ENCODE results near the gene DISC1. TPM values are rescaled to one million over a fixed set of nuclear protein-coding genes. Genes with fewer than 3 reads are reported as not detected.

DISC1 gene
- total RNA-seq, 5 donors from 2014 or later (not counting 1 experiment from before 2014, with no cell fraction given): 12.9 to 37.0 (median 14.6) TPM

DNA sequence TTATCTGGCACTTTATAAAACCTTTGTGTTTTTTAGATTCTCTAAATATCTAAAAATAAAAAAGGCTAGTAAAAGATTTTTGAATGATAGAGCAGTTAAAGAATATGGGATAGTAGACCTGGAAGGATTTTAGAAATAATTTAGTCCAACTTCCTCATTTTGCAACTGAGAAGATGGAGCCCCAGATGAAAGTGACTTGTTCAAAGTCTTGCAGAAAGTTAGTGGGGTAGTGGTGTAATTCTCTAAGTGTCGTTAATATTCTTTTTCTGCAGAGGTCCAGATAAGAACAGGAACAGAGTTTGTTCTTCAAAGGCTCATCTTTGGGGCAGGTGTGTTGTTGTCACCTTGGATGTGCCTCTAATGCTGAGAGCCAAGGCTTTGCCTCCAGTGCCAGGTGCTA, 159.5 kb downstream of the DISC1 start:
- Mint-ChIP-seq H3K27ac (no peak overlapping the region), H3K4me3 (no peak overlapping the region), H3K27me3 (no peaks in the 10 kb centered on the region), H3K9me3 (no peaks in the 10 kb centered on the region), H3K4me1 (no peaks in the 10 kb centered on the region), H3K36me3 (peaks cover 23% of the 10 kb centered on the region)
- ATAC-seq (replicated peaks in 1 of 4) (no peak), DNase-seq (no peak)
- H3K36me3 ChIP-seq (ENCODE audit: control insufficient read depth in 2 of 2, extremely low read depth in 1 of 2, insufficient read depth in 1 of 2, low read length in 1 of 2): no peaks in the 10 kb centered on the region
- POLR2A ChIA-PET: no interaction called here
- no peaks in the 10 kb centered on the region for H3K9me3 ChIP-seq
- no peaks in the 10 kb centered on the region for H3K4me1 ChIP-seq (ENCODE audit: control insufficient read depth in 1 of 2, extremely low read depth in 1 of 2, insufficient read depth in 2 of 2, low read length in 2 of 2)
- 78% methylated on average over 1 of the region's 1 CpG for WGBS (ENCODE audit: insufficient coverage)
- H3K27me3 ChIP-seq (replicated peaks in 1 of 2; ENCODE audit: control insufficient read depth in 2 of 2, extremely low read depth in 1 of 2, insufficient read depth in 2 of 2, low read length in 1 of 2): no peaks in the 10 kb centered on the region
- CTCF ChIA-PET: no interaction called here
- no peak overlapping the region for H3K4me3 ChIP-seq (ENCODE audit: control insufficient read depth in 1 of 2, extremely low read depth in 1 of 2, low read length in 1 of 2)
- no peak overlapping the region for H3K27ac ChIP-seq (ENCODE audit: low read length)

DNA sequence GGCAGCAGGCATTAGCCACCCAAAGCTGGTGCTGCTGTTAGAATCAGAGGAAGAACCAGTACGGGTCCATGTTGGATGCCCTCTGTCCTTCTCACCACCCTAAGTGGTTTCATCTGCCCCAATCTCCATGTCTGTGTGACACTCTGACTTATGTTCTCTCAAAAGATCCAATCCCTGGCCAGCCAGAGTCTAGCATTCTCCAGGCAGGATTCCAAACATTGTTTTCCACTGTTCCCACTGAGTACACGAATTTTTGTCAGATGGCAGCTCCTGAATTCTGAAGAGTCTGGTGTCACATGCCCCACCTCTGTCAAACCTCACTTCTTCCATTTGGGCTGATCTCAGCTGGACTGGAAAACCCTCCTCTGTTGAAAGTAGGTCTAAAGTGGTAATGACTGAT, 166.0 kb downstream of the DISC1 start:
- H3K9me3 ChIP-seq: no peaks in the 10 kb centered on the region
- H3K27ac ChIP-seq (ENCODE audit: low read length): no peak overlapping the region
- no peaks in the 10 kb centered on the region for H3K27me3 ChIP-seq (replicated peaks in 1 of 2; ENCODE audit: control insufficient read depth in 2 of 2, extremely low read depth in 1 of 2, insufficient read depth in 2 of 2, low read length in 1 of 2)
- no peak for DNase-seq
- no peaks in the 10 kb centered on the region for H3K4me1 ChIP-seq (ENCODE audit: control insufficient read depth in 1 of 2, extremely low read depth in 1 of 2, insufficient read depth in 2 of 2, low read length in 2 of 2)
- ChIA-PET POLR2A (no interaction called here), CTCF (no interaction called here)
- no peaks in the 10 kb centered on the region for H3K27me3 Mint-ChIP-seq
- H3K36me3 ChIP-seq (ENCODE audit: control insufficient read depth in 2 of 2, extremely low read depth in 1 of 2, insufficient read depth in 1 of 2, low read length in 1 of 2): no peaks in the 10 kb centered on the region
- H3K4me3 ChIP-seq (ENCODE audit: control insufficient read depth in 1 of 2, extremely low read depth in 1 of 2, low read length in 1 of 2): no peak overlapping the region
- H3K27ac Mint-ChIP-seq: no peak overlapping the region
- H3K36me3 Mint-ChIP-seq: peaks cover 45% of the 10 kb centered on the region
- no peak for ATAC-seq (replicated peaks in 1 of 4)
- no peak overlapping the region for H3K4me3 Mint-ChIP-seq
- H3K9me3 Mint-ChIP-seq: no peaks in the 10 kb centered on the region
- no peaks in the 10 kb centered on the region for H3K4me1 Mint-ChIP-seq
- WGBS (ENCODE audit: insufficient coverage): 100% methylated on average over 1 of the region's 2 CpGs

DNA sequence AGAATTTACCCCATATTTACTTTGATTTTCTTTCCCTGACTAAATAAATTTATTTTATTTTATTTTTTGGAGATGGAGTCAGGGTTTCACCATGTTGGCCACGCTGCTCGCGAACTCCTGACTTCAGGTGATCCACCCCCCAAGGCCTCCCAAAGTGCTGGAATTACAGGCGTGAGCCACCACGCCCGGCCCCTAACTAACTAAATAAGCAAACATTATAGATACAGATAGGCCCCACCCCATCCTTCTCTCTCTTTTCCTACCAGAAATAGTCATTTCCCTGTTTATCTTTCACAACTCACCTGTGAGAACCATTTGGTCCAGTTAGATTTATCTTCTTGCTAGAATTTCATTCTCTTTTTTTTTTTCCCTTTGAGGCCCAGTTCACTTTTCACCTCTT, 167.3 kb downstream of the DISC1 start:
- Histone ChIP-seq H3K4me1 (ENCODE audit: control insufficient read depth in 1 of 2, extremely low read depth in 1 of 2, insufficient read depth in 2 of 2, low read length in 2 of 2) (no peaks in the 10 kb centered on the region), H3K27ac (ENCODE audit: low read length) (no peak overlapping the region), H3K36me3 (ENCODE audit: control insufficient read depth in 2 of 2, extremely low read depth in 1 of 2, insufficient read depth in 1 of 2, low read length in 1 of 2) (no peaks in the 10 kb centered on the region), H3K9me3 (no peaks in the 10 kb centered on the region), H3K4me3 (ENCODE audit: control insufficient read depth in 1 of 2, extremely low read depth in 1 of 2, low read length in 1 of 2) (no peak overlapping the region), H3K27me3 (replicated peaks in 1 of 2; ENCODE audit: control insufficient read depth in 2 of 2, extremely low read depth in 1 of 2, insufficient read depth in 2 of 2, low read length in 1 of 2) (no peaks in the 10 kb centered on the region)
- ChIA-PET POLR2A (no interaction called here), CTCF (no interaction called here)
- no peak overlapping the region for H3K4me3 Mint-ChIP-seq
- 100% methylated on average over 3 of the region's 6 CpGs for WGBS (ENCODE audit: insufficient coverage)
- H3K4me1 Mint-ChIP-seq: no peaks in the 10 kb centered on the region
- peaks cover 40% of the 10 kb centered on the region for H3K36me3 Mint-ChIP-seq
- H3K27me3 Mint-ChIP-seq: no peaks in the 10 kb centered on the region
- ATAC-seq (replicated peaks in 1 of 4): no peak
- no peak for DNase-seq
- no peaks in the 10 kb centered on the region for H3K9me3 Mint-ChIP-seq
- no peak overlapping the region for H3K27ac Mint-ChIP-seq

DNA sequence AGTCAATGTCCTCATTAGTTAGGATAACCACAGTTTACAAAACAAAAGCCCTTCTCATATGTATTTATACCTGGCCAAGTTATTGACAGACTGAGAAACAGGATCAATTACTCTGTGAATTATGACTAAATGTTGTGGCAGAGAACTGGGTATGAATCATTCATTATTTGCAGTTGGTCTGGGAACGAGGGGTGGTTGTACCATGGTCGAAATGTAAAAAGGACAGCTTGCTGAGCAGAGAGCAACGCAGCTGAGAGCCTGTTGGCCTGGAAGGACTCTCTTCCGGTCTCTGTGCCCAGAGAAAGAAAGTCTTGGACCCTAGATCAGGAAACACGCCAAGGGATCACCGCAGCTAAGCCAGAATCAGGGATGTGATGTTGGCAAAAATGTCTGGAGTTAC, 169.6 kb downstream of the DISC1 start:
- H3K27me3 ChIP-seq (replicated peaks in 1 of 2; ENCODE audit: control insufficient read depth in 2 of 2, extremely low read depth in 1 of 2, insufficient read depth in 2 of 2, low read length in 1 of 2): no peaks in the 10 kb centered on the region
- Mint-ChIP-seq H3K9me3 (peaks cover 0 to 7% (median 2%) of the 10 kb centered on the region in 3 donors), H3K36me3 (peaks cover 43% of the 10 kb centered on the region), H3K4me3 (no peak overlapping the region), H3K4me1 (no peaks in the 10 kb centered on the region), H3K27ac (no peak overlapping the region), H3K27me3 (no peaks in the 10 kb centered on the region)
- POLR2A ChIA-PET: no interaction called here
- no peaks in the 10 kb centered on the region for H3K36me3 ChIP-seq (ENCODE audit: control insufficient read depth in 2 of 2, extremely low read depth in 1 of 2, insufficient read depth in 1 of 2, low read length in 1 of 2)
- no peaks in the 10 kb centered on the region for H3K9me3 ChIP-seq
- CTCF ChIA-PET: no interaction called here
- no peak overlapping the region for H3K4me3 ChIP-seq (ENCODE audit: control insufficient read depth in 1 of 2, extremely low read depth in 1 of 2, low read length in 1 of 2)
- 69% methylated on average over 4 of the region's 6 CpGs for WGBS (ENCODE audit: insufficient coverage)
- no peaks in the 10 kb centered on the region for H3K4me1 ChIP-seq (ENCODE audit: control insufficient read depth in 1 of 2, extremely low read depth in 1 of 2, insufficient read depth in 2 of 2, low read length in 2 of 2)
- ATAC-seq (replicated peaks in 1 of 4) (no peak), DNase-seq (no peak)
- H3K27ac ChIP-seq (ENCODE audit: low read length): no peak overlapping the region

DNA sequence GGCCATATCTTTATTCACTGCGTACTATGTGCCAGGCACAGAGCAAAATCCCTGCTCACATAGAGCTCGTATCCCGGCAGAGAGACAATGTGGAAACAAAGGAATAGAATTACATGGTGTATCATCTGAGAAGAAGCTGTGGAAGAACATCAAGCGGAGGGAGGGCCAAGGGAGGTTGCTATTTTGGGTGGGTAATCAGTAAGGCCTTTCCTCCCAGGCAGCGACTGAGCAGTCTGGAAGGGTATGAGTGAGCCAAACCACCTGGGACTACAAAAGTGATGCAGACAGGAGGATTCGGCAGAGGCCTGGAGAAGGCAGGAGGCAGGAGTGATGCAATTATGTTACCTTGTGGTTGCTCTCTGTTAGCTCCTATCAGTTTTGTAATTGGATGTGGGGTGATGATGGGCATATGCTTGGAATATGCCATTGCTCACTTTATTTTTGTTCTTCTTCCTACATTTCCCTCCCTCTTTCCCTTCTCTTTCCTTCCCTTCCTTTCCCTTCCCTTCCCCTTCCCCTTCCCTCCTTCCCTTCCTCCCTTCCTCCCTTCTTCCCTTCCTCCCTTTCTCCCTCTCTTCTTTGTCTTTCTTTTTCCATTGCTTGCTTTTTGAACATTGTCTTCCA, 172.9 kb downstream of the DISC1 start:
- H3K9me3 ChIP-seq: no peaks in the 10 kb centered on the region
- no peaks in the 10 kb centered on the region for H3K4me1 Mint-ChIP-seq
- CTCF ChIA-PET: no interaction called here
- peak overlapping the region; percentile 66 to 80 for H3K27ac Mint-ChIP-seq
- H3K4me3 ChIP-seq (ENCODE audit: control insufficient read depth in 1 of 2, extremely low read depth in 1 of 2, low read length in 1 of 2): no peak overlapping the region
- H3K9me3 Mint-ChIP-seq: peaks cover 0 to 7% (median 2%) of the 10 kb centered on the region in 3 donors
- H3K27me3 ChIP-seq (replicated peaks in 1 of 2; ENCODE audit: control insufficient read depth in 2 of 2, extremely low read depth in 1 of 2, insufficient read depth in 2 of 2, low read length in 1 of 2): no peaks in the 10 kb centered on the region
- POLR2A ChIA-PET: no interaction called here
- peaks cover 51% of the 10 kb centered on the region for H3K36me3 Mint-ChIP-seq
- H3K4me3 Mint-ChIP-seq: no peak overlapping the region
- H3K27ac ChIP-seq (ENCODE audit: low read length): no peak overlapping the region
- 100% methylated on average over 5 of the region's 6 CpGs for WGBS (ENCODE audit: insufficient coverage)
- peaks cover 0 to 3% of the 10 kb centered on the region in 2 donors for H3K36me3 ChIP-seq (ENCODE audit: control insufficient read depth in 2 of 2, extremely low read depth in 1 of 2, insufficient read depth in 1 of 2, low read length in 1 of 2)
- ATAC-seq (replicated peaks in 1 of 4) (no peak), DNase-seq (no peak)
- H3K27me3 Mint-ChIP-seq: no peaks in the 10 kb centered on the region
- no peaks in the 10 kb centered on the region for H3K4me1 ChIP-seq (ENCODE audit: control insufficient read depth in 1 of 2, extremely low read depth in 1 of 2, insufficient read depth in 2 of 2, low read length in 2 of 2)

DNA sequence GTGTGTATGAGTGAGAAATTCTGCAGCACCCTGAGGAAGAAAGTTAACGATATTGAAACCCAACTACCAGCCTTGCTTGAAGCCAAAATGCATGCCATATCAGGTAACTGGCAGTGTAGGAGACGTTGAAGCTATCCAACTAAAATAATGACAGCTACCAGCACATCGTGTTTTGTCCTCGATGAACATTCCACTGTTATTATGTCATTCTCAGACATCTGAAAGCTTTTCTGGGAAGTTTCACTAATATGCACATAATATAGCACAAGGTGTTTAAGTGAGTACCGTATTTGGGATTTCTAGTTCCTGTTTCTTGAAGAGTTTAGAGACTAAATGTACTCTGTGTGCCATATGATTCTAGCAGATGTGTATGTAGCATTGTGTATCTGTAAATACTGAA, 173.5 kb downstream of the DISC1 start:
- Histone ChIP-seq H3K9me3 (no peaks in the 10 kb centered on the region), H3K27me3 (replicated peaks in 1 of 2; ENCODE audit: control insufficient read depth in 2 of 2, extremely low read depth in 1 of 2, insufficient read depth in 2 of 2, low read length in 1 of 2) (no peaks in the 10 kb centered on the region), H3K4me3 (ENCODE audit: control insufficient read depth in 1 of 2, extremely low read depth in 1 of 2, low read length in 1 of 2) (no peak overlapping the region), H3K4me1 (ENCODE audit: control insufficient read depth in 1 of 2, extremely low read depth in 1 of 2, insufficient read depth in 2 of 2, low read length in 2 of 2) (no peaks in the 10 kb centered on the region), H3K27ac (ENCODE audit: low read length) (no peak overlapping the region), H3K36me3 (ENCODE audit: control insufficient read depth in 2 of 2, extremely low read depth in 1 of 2, insufficient read depth in 1 of 2, low read length in 1 of 2) (peaks cover 0 to 3% of the 10 kb centered on the region in 2 donors)
- peaks cover 51% of the 10 kb centered on the region for H3K36me3 Mint-ChIP-seq
- peaks cover 0 to 7% (median 2%) of the 10 kb centered on the region in 3 donors for H3K9me3 Mint-ChIP-seq
- peak overlapping the region; percentile 66 to 80 for H3K27ac Mint-ChIP-seq
- ChIA-PET POLR2A (no interaction called here), CTCF (interaction anchor here in 1 of 2 donors (1.2 kb wide), 1 partner anchor 437 kb away, joined by 3 read pairs; no protein-coding TSS in a partner anchor)
- WGBS (ENCODE audit: insufficient coverage): no CpG with 5 or more reads among the region's 5 CpGs
- ATAC-seq (replicated peaks in 1 of 4): no peak
- DNase-seq: no peak
- no peaks in the 10 kb centered on the region for H3K27me3 Mint-ChIP-seq
- H3K4me1 Mint-ChIP-seq: no peaks in the 10 kb centered on the region
- H3K4me3 Mint-ChIP-seq: no peak overlapping the region

Data from T-cell (primary cell).